Neural progenitor cell (in vitro differentiated cells): ENCODE results near the gene ZNF605. TPM values are rescaled to one million over a fixed set of nuclear protein-coding genes. Genes with fewer than 3 reads are reported as not detected.

Experiments
- DNase-seq: peaks from one replicate; pipeline ENCODE4 v3.0.0-alpha.2; 2016; ENCODE audit warnings: low spot score
- H2AFZ ChIP-seq: fragments of 200-600 bp; sonication (generic); replicated peaks from 2 replicates; pipeline ENCODE4 v1.6.1; 2016; ENCODE audit warnings: antibody characterized with exemption
- H3F3A ChIP-seq: fragments of 200-600 bp; sonication (generic); 2 replicates; pipeline ENCODE4 v1.6.1; 2016; ENCODE audit warnings: antibody characterized with exemption, low read depth
- H3K27ac ChIP-seq: fragments of 200-600 bp; sonication (generic); 2 replicates; pipeline ENCODE4 v1.5.1; 2016; ENCODE audit warnings: mild to moderate bottlenecking
- H3K27me3 ChIP-seq: fragments of 200-600 bp; sonication (generic); 2 replicates; pipeline ENCODE4 v1.6.1; 2016; ENCODE audit warnings: mild to moderate bottlenecking, moderate library complexity
- H3K36me3 ChIP-seq: fragments of 200-600 bp; sonication (generic); 2 replicates; pipeline ENCODE4 v1.5.1; 2016
- H3K4me1 ChIP-seq: fragments of 200-600 bp; sonication (generic); 2 replicates; pipeline ENCODE4 v1.6.1; 2016; ENCODE audit warnings: mixed run types
- H3K4me2 ChIP-seq: fragments of 200-600 bp; sonication (generic); 2 replicates; pipeline ENCODE4 v1.6.1; 2016
- H3K4me3 ChIP-seq: fragments of 200-600 bp; sonication (generic); 2 replicates; pipeline ENCODE4 v1.5.1; 2016
- H3K79me2 ChIP-seq: fragments of 200-600 bp; sonication (generic); 2 replicates; pipeline ENCODE4 v1.6.1; 2016; ENCODE audit warnings: low read depth
- H3K9ac ChIP-seq: fragments of 200-600 bp; sonication (generic); 2 replicates; pipeline ENCODE4 v1.6.1; 2016
- H3K9me3 ChIP-seq: fragments of 200-600 bp; sonication (generic); 2 replicates; pipeline ENCODE4 v1.5.1; 2016; ENCODE audit warnings: low read depth
- H4K20me1 ChIP-seq: fragments of 200-600 bp; sonication (generic); 2 replicates; pipeline ENCODE4 v1.6.1; 2016; ENCODE audit warnings: low read depth
- H3K27ac Mint-ChIP-seq: 3 replicates; pipeline ENCODE4 v1.8.0; 2021; ENCODE audit warnings: mixed read lengths
- H3K27me3 Mint-ChIP-seq: 2 replicates; pipeline ENCODE4 v1.8.0; 2022; ENCODE audit warnings: low read depth, mild to moderate bottlenecking, inconsistent platforms, moderate library complexity, mixed read lengths; ENCODE audit not compliant: insufficient read depth
- H3K36me3 Mint-ChIP-seq: 3 replicates; pipeline ENCODE4 v1.8.0; 2021; ENCODE audit warnings: mixed read lengths
- H3K4me1 Mint-ChIP-seq: 3 replicates; pipeline ENCODE4 v1.8.0; 2021; ENCODE audit warnings: mixed read lengths
- H3K4me3 Mint-ChIP-seq: 3 replicates; pipeline ENCODE4 v1.8.0; 2021; ENCODE audit warnings: mild to moderate bottlenecking, moderate library complexity, mixed read lengths
- H3K9me3 Mint-ChIP-seq: 3 replicates; pipeline ENCODE4 v1.8.0; 2020; ENCODE audit warnings: mixed read lengths
- CTCF ChIP-seq: fragments of 200-600 bp; sonication (generic); IDR thresholded peaks from 2 replicates; pipeline ENCODE4 v1.5.1; 2017; ENCODE audit warnings: antibody characterized with exemption, mild to moderate bottlenecking
- EZH2 ChIP-seq: fragments of 200-600 bp; sonication (generic); IDR thresholded peaks from 2 replicates; pipeline ENCODE4 v1.6.1; 2017; ENCODE audit warnings: antibody characterized with exemption, mild to moderate bottlenecking, moderate library complexity
- EZH2phosphoT487 ChIP-seq: fragments of 200-600 bp; sonication (generic); IDR thresholded peaks from 2 replicates; pipeline ENCODE4 v1.6.1; 2017; ENCODE audit warnings: antibody characterized with exemption
- total RNA-seq: library from RNA; depleted of rRNA; stranded (reverse); fragments of >200 nt; gene quantifications from 2 replicates; pipeline ENCODE4 v1.2.3, GENCODE V29; 2015; ENCODE audit warnings: low replicate concordance

ZNF605 gene
- total RNA-seq, 1 donor from 2014 or later: 28.8 TPM

DNA sequence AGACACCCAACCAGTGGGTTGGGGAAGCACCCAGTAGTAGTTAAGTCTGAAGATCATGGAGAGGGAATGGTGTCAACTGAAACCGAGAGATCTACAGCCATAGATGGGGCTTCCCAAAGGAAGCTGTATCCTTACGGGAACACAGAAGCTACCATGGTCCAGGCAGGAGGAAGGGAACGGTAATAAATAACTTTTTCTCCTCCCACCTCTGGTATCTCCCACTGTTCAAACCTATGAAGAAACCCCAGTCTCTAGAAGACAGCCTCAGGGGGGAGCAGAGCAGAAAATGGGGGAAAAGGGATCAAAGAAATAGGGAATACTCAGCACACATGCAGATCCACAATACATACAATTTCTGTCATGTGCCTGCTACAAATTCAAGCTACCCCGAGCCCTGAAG lies 33.4 kb downstream of the ZNF605 start:
- peaks cover 68% of the 10 kb centered on the region for H3K9me3 ChIP-seq
- Mint-ChIP-seq H3K4me1 (no peaks in the 10 kb centered on the region), H3K27me3 (peaks cover 2% of the 10 kb centered on the region), H3K9me3 (peaks cover 90% of the 10 kb centered on the region), H3K4me3 (no peak overlapping the region), H3K27ac (no peak overlapping the region), H3K36me3 (peaks cover 41% of the 10 kb centered on the region)
- no peak overlapping the region for H3K9ac ChIP-seq
- no peak overlapping the region for H3K4me2 ChIP-seq
- no peak overlapping the region for H3K27ac ChIP-seq
- H3F3A ChIP-seq: peaks cover 9% of the 10 kb centered on the region
- H3K36me3 ChIP-seq: peaks cover 18% of the 10 kb centered on the region
- no peak overlapping the region for H2AFZ ChIP-seq
- no peaks in the 10 kb centered on the region for H3K79me2 ChIP-seq
- no peak overlapping the region for H3K4me3 ChIP-seq
- H3K27me3 ChIP-seq: no peaks in the 10 kb centered on the region
- DNase-seq: no peak
- H3K4me1 ChIP-seq: no peaks in the 10 kb centered on the region
- no peaks in the 10 kb centered on the region for H4K20me1 ChIP-seq
- TF ChIP-seq EZH2: no peak
- TF ChIP-seq CTCF: no peak
- no peak for TF ChIP-seq EZH2phosphoT487

- peaks cover 13% of the 10 kb centered on the region for H3K36me3 ChIP-seq
- H3K4me3 Mint-ChIP-seq: no peak overlapping the region
- H3K4me1 Mint-ChIP-seq: no peaks in the 10 kb centered on the region
- no peaks in the 10 kb centered on the region for H3K27me3 ChIP-seq
- no peak for DNase-seq
- H2AFZ ChIP-seq: no peak overlapping the region
- H3K79me2 ChIP-seq: no peaks in the 10 kb centered on the region
- H3K36me3 Mint-ChIP-seq: peaks cover 38% of the 10 kb centered on the region
- no peak overlapping the region for H3K27ac ChIP-seq
- peaks cover 61% of the 10 kb centered on the region for H3K9me3 ChIP-seq
- peaks cover 2% of the 10 kb centered on the region for H3K27me3 Mint-ChIP-seq
- no peak overlapping the region for H3K4me2 ChIP-seq
- H4K20me1 ChIP-seq: no peaks in the 10 kb centered on the region
- H3K4me3 ChIP-seq: no peak overlapping the region
- TF ChIP-seq EZH2 (no peak), CTCF (peak; percentile 34), EZH2phosphoT487 (no peak)
- H3K9me3 Mint-ChIP-seq: peaks cover 86% of the 10 kb centered on the region
- H3K4me1 ChIP-seq: no peaks in the 10 kb centered on the region
- H3K27ac Mint-ChIP-seq: no peak overlapping the region
- peaks cover 9% of the 10 kb centered on the region for H3F3A ChIP-seq
- no peak overlapping the region for H3K9ac ChIP-seq
Measured at GRCh38 chr12:132921685-132922084, 34.4 kb downstream of the ZNF605 start.

DNA sequence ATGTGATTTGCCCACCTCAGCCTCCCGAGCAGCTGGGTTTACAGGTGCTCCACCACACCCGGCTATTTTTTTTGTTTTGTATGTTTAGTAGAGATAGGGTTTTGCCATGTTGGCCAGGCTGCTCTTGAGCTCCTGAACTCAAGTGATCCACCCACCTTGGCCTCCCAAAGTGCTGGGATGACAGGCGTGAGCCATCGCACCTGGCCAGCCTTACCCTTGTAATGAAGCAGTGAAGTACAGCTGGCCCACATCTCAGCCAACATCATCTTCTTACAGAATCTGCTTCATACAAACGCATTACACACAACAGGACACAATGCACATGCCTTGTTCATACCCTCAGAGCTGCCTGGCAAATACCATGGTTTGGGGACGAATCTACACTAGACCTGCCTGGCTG lies 37.4 kb downstream of the ZNF605 start:
- Histone ChIP-seq H3K9ac (no peak overlapping the region), H3K27ac (no peak overlapping the region), H3K4me3 (no peak overlapping the region), H3K4me1 (no peaks in the 10 kb centered on the region), H3K27me3 (no peaks in the 10 kb centered on the region), H2AFZ (no peak overlapping the region), H3K4me2 (no peak overlapping the region), H3K79me2 (no peaks in the 10 kb centered on the region), H3K36me3 (peaks cover 3% of the 10 kb centered on the region), H3K9me3 (peaks cover 53% of the 10 kb centered on the region), H3F3A (no peaks in the 10 kb centered on the region), H4K20me1 (no peaks in the 10 kb centered on the region)
- Mint-ChIP-seq H3K4me1 (no peaks in the 10 kb centered on the region), H3K36me3 (peaks cover 25% of the 10 kb centered on the region), H3K27me3 (peaks cover 2% of the 10 kb centered on the region), H3K27ac (no peak overlapping the region), H3K9me3 (peaks cover 80% of the 10 kb centered on the region), H3K4me3 (no peak overlapping the region)
- DNase-seq: no peak
- TF ChIP-seq EZH2: no peak
- no peak for TF ChIP-seq EZH2phosphoT487
- no peak for TF ChIP-seq CTCF
